GM12878 (cell line): Measurements from ENCODE around the gene CNGB1. TPM values are rescaled to one million over a fixed set of nuclear protein-coding genes. Genes with fewer than 3 reads are reported as not detected.

Source experiments
- ATAC-seq: fragments of 200-7000 bp; cut with Tn5 transposase; 3 replicates; pipeline ENCODE4 v1.9.1; 2020; ENCODE audit warnings: mild to moderate bottlenecking, moderate library complexity
- BruUV-seq: library from RNA; stranded (reverse); fragments of 400-500 nt; replicated peaks from 2 replicates; lab custom pipeline; 2021; lab: Mats Ljungman, UMichigan
- CTCF ChIA-PET: fragments of 300-600 bp; sonication (Branson Sonifier 250); formaldehyde crosslinking; extraction: SDS; loops from one replicate; lab custom pipeline; 2021; ENCODE audit warnings: inconsistent platforms; lab: Yijun Ruan, JAX
- POLR2A ChIA-PET: fragments of 350-600 bp; formaldehyde crosslinking; extraction: SDS; loops from one replicate; lab custom pipeline; 2021; ENCODE audit warnings: inconsistent platforms; lab: Charles Lee
- RAD21 ChIA-PET: fragments of 300-600 bp; sonication (Branson Sonifier 250); formaldehyde crosslinking; loops from one replicate; lab custom pipeline; 2023; ENCODE audit warnings: antibody characterized with exemption; ENCODE audit not compliant: unreplicated experiment; lab: Charles Lee
- SMC1A ChIA-PET: fragments of 300-600 bp; sonication (Branson Sonifier 250); formaldehyde crosslinking; loops from one replicate; lab custom pipeline; 2023; ENCODE audit not compliant: unreplicated experiment, uncharacterized antibody; lab: Charles Lee
- DNase-seq: peaks from one replicate; pipeline ENCODE4 v3.0.0-alpha.2; 2011; ENCODE audit warnings: low read depth, low spot score
- FAIRE-seq: peaks from 3 replicates; lab custom pipeline; 2011; peaks lifted over from hg19 to GRCh38; lab: Jason Lieb, UNC
- H2AFZ ChIP-seq: 2 replicates; pipeline ENCODE4 v1.6.0; 2011; ENCODE audit warnings: low read depth, low read length, control low read depth; ENCODE audit not compliant: control insufficient read depth
- H3K27ac ChIP-seq: 2 replicates; pipeline ENCODE4 v1.5.1; 2011; ENCODE audit warnings: control low read depth; ENCODE audit not compliant: control insufficient read depth, insufficient read depth
- H3K27me3 ChIP-seq, 2 experiments: replicated peaks in 1 of 2; 2 replicates each; pipeline versions ENCODE4 v1.6.0 to v1.6.1; 2011; ENCODE audit warnings: low read length in 1 of 2; ENCODE audit not compliant: control insufficient read depth in 2 of 2, insufficient read depth in 2 of 2
- H3K36me3 ChIP-seq, 2 experiments: 2 replicates each; pipeline ENCODE4 v1.5.1; 2011; ENCODE audit warnings: low read length in 1 of 2; ENCODE audit not compliant: control insufficient read depth in 2 of 2, insufficient read depth in 2 of 2
- H3K4me1 ChIP-seq: 2 replicates; pipeline ENCODE4 v1.6.1; 2011; ENCODE audit warnings: mild to moderate bottlenecking, low read length, moderate library complexity, mixed read lengths; ENCODE audit not compliant: control insufficient read depth, insufficient read depth
- H3K4me2 ChIP-seq: 2 replicates; pipeline ENCODE4 v1.6.0; 2011; ENCODE audit warnings: control low read depth; ENCODE audit not compliant: control insufficient read depth, insufficient read depth
- H3K4me3 ChIP-seq: fragments of 200-600 bp; sonication (generic); 2 replicates; pipeline ENCODE4 v1.5.1; 2016
- H3K79me2 ChIP-seq: 2 replicates; pipeline ENCODE4 v1.6.0; 2011; ENCODE audit warnings: low read length; ENCODE audit not compliant: control insufficient read depth, insufficient read depth
- H3K9ac ChIP-seq: 2 replicates; pipeline ENCODE4 v1.8.0; 2011; ENCODE audit warnings: low read length, control low read depth, mixed read lengths; ENCODE audit not compliant: control insufficient read depth, insufficient read depth
- H3K9me3 ChIP-seq: replicated peaks from 3 replicates; pipeline ENCODE4 v1.5.1; 2011; ENCODE audit warnings: mild to moderate bottlenecking, low read length; ENCODE audit not compliant: control insufficient read depth, insufficient read depth
- H4K20me1 ChIP-seq: 2 replicates; pipeline ENCODE4 v1.6.0; 2011; ENCODE audit not compliant: control insufficient read depth, insufficient read depth
- CBX3 ChIP-seq: fragments of 200-600 bp; sonication (generic); IDR thresholded peaks from 2 replicates; pipeline ENCODE4 v1.6.1; 2016; ENCODE audit warnings: low read depth, borderline replicate concordance
- CBX5 ChIP-seq: sonication (generic); IDR thresholded peaks from 2 replicates; pipeline ENCODE4 v1.6.1; 2016; ENCODE audit warnings: low read depth, moderate library complexity, mild to moderate bottlenecking, inconsistent platforms
- CREB1 ChIP-seq: IDR thresholded peaks from 2 replicates; pipeline ENCODE4 v1.6.1; 2012; ENCODE audit warnings: low read depth, mild to moderate bottlenecking, inconsistent platforms
- CTCF ChIP-seq, 3 experiments: IDR thresholded peaks in 2 of 3; conservative IDR thresholded peaks in 1 of 3; 2 replicates each; pipeline ENCODE4 v1.5.1; 2011; ENCODE audit warnings: low read depth in 3 of 3, low read length in 3 of 3, mild to moderate bottlenecking in 3 of 3, control low read depth in 2 of 3, moderate library complexity in 2 of 3, inconsistent platforms in 1 of 3, mixed read lengths in 1 of 3; ENCODE audit not compliant: control insufficient read depth in 2 of 3, insufficient read depth in 1 of 3; ENCODE audit errors: extremely low read depth in 1 of 3
- EED ChIP-seq: sonication (generic); IDR thresholded peaks from 2 replicates; pipeline ENCODE4 v1.6.1; 2016; ENCODE audit warnings: antibody characterized with exemption, low read depth
- FOXK2 ChIP-seq: fragments of 450-650 bp; IDR thresholded peaks from 2 replicates; pipeline ENCODE4 v1.6.1; 2017; ENCODE audit warnings: mild to moderate bottlenecking, moderate library complexity
- HCFC1 ChIP-seq: fragments of 150-350 bp; IDR thresholded peaks from 2 replicates; pipeline ENCODE4 v1.6.1; 2014; ENCODE audit warnings: low read length
- IKZF2 ChIP-seq, 2 experiments: fragments of 450-650 bp; IDR thresholded peaks; 2 replicates each; pipeline ENCODE4 v1.6.1; 2017; ENCODE audit warnings: mild to moderate bottlenecking in 2 of 2, moderate library complexity in 2 of 2
- KDM1A ChIP-seq: fragments of 200-600 bp; sonication (generic); IDR thresholded peaks from 2 replicates; pipeline ENCODE4 v1.6.1; 2016; ENCODE audit warnings: borderline replicate concordance
- RFX5 ChIP-seq: IDR thresholded peaks from 2 replicates; pipeline ENCODE4 v1.6.1; 2011; ENCODE audit warnings: low read depth, low read length, improper control_type of control experiment
- SREBF1 ChIP-seq: IDR thresholded peaks from 2 replicates; pipeline ENCODE4 v1.6.1; 2012; ENCODE audit warnings: mild to moderate bottlenecking, low read length
- STAT1 ChIP-seq: fragments of 450-650 bp; conservative IDR thresholded peaks from 2 replicates; pipeline ENCODE4 v1.6.1; 2014; ENCODE audit warnings: antibody characterized with exemption, mild to moderate bottlenecking
- TCF12 ChIP-seq: IDR thresholded peaks from 2 replicates; pipeline ENCODE4 v1.6.1; 2011; ENCODE audit warnings: low read depth, mild to moderate bottlenecking, low read length
- USF2 ChIP-seq: IDR thresholded peaks from 2 replicates; pipeline ENCODE4 v1.6.1; 2011; ENCODE audit warnings: low read depth, low read length, improper control_type of control experiment, borderline replicate concordance
- WGBS: methylation state at CpG from one replicate; pipeline ENCODE4 v1.1.6; 2016; ENCODE audit warnings: low lambda C conversion rate; ENCODE audit not compliant: insufficient replicate concordance, insufficient coverage; ENCODE audit errors: missing lambda C conversion rate; 5-methylcytosine and 5-hydroxymethylcytosine counted together
- in situ Hi-C: fragments of 300-500 bp; cut with MboI; formaldehyde crosslinking; loops from 9 replicates; pipeline ENCODE4 v1.14.3; 2018; ENCODE audit warnings: mixed read lengths
- intact Hi-C: fragments of 100-400 bp; cut with micrococcal nuclease; formaldehyde crosslinking; loops from one replicate; pipeline ENCODE4 v1.14.2; 2022; ENCODE audit not compliant: unreplicated experiment
- polyA plus RNA-seq, 11 experiments: library from polyadenylated mRNA; depleted of rRNA in 4 of 11; unstranded in 6 of 11; stranded (reverse) in 5 of 11; fragments of >200 nt; fragmentation: Nextera tagmentation in 4 of 11; fragmentation: Illumina TruSeq in 1 of 11; extraction: Ambion mirVana in 4 of 11; extraction: Trizol in 1 of 11; gene quantifications; 1 replicate in 1 of 11; 2 replicates in 10 of 11; pipeline versions ENCODE4 v1.2.1 to v1.2.3, GENCODE V29; 2011 to 2016; ENCODE audit warnings: inconsistent platforms in 2 of 11, missing spikeins in 2 of 11, low read depth in 1 of 11
- total RNA-seq, 4 experiments: library from RNA; depleted of rRNA in 3 of 4; stranded (reverse); fragments of >200 nt in 3 of 4; fragmentation: Illumina TruSeq in 1 of 4; extraction: Trizol in 1 of 4; gene quantifications; 2 replicates each; pipeline versions ENCODE4 v1.2.1 to v1.2.3, GENCODE V29; 2013 to 2021

The CNGB1 gene
- total and polyA plus RNA-seq, 10 of the 15 experiments (the other 5 are each of a cell fraction or from before 2014, with no cell fraction given) = 0.03 TPM; not detected in 9

- Histone ChIP-seq H3K4me1 (peaks cover 13% of the 10 kb centered on the region), H4K20me1 (no peaks in the 10 kb centered on the region), H3K36me3 (no peaks in the 10 kb centered on the region; a peak in 3 of 4 replicates), H3K9me3 (no peaks in the 10 kb centered on the region; the same call in 2 of the 3 replicates), H3K4me2 (peak overlapping the region; percentile 98), H2AFZ (no peak overlapping the region), H3K27me3 (no peaks in the 10 kb centered on the region), H3K79me2 (peaks cover 12% of the 10 kb centered on the region), H3K9ac (peak overlapping the region; percentile 74; the same call in 1 of the 2 replicates), H3K4me3 (peak overlapping the region; percentile 98), H3K27ac (no peak overlapping the region)
- no peak for ATAC-seq
- intact Hi-C loops (loop anchor here (5.0 kb wide), 1 partner anchor 410 kb away; no protein-coding TSS in a partner anchor), in situ Hi-C loops (loop anchor here (5.0 to 10.0 kb wide), 3 partner anchors 105 to 418 kb away; no protein-coding TSS in a partner anchor)
- TF ChIP-seq CBX3 = no peak
- no peak for TF ChIP-seq STAT1
- no peak for TF ChIP-seq CTCF (IDR thresholded peaks at IDR 0.05 in 2 of 3, conservative IDR thresholded peaks at IDR 0.05 in 1 of 3; ENCODE audit: control insufficient read depth in 2 of 3, extremely low read depth in 1 of 3, insufficient read depth in 1 of 3, low read depth in 3 of 3, low read length in 3 of 3)
- no peak for TF ChIP-seq KDM1A
- TF ChIP-seq FOXK2 = no peak
- no peak for TF ChIP-seq IKZF2 (IDR thresholded peaks at IDR 0.05)
- TF ChIP-seq HCFC1 = no peak
- no peak for TF ChIP-seq SREBF1
- TF ChIP-seq CREB1 = no peak
- no peak for TF ChIP-seq TCF12
- TF ChIP-seq CBX5 = no peak
- TF ChIP-seq USF2 = no peak
- no peak for TF ChIP-seq EED
- no peak for TF ChIP-seq RFX5
- no peak for FAIRE-seq
- SMC1A ChIA-PET = interaction anchor here (0.6 to 1.7 kb wide), 4 partner anchors 12 to 246 kb away, joined by 3 to 4 read pairs (median 3); partner anchors contain the start of gene CFAP20
- DNase-seq = no peak
- RAD21 ChIA-PET = interaction anchor here (0.7 kb wide), 1 partner anchor 105 kb away, joined by 3 read pairs; no protein-coding TSS in a partner anchor
- CTCF ChIA-PET = interaction anchor here (1.2 to 2.1 kb wide), 3 partner anchors 97 to 193 kb away, joined by 3 to 7 read pairs (median 5); no protein-coding TSS in a partner anchor
- no TSS peak for BruUV-seq
- 71% methylated on average over 9 of the region's 9 CpGs for WGBS
- POLR2A ChIA-PET = no interaction called here
Observed at GRCh38 chr16:58002416-58002800, 31.5 kb upstream of the CNGB1 start.
